OCI-LY3 (cell line): Measurements from ENCODE around the gene STIMATE.

Experiments used
- H2AFZ ChIP-seq: fragments of 200-600, 300-600 bp; shearing (Covaris generic); 2 replicates; pipeline ENCODE4 v1.6.0; 2014; ENCODE audit warnings: antibody characterized with exemption, low read depth, low read length
- H3K27ac ChIP-seq: fragments of 200-600, 300-600 bp; sonication (generic); 2 replicates; pipeline ENCODE4 v1.5.1; 2014; ENCODE audit warnings: mild to moderate bottlenecking, low read length, moderate library complexity, mixed read lengths
- H3K27me3 ChIP-seq: fragments of 200-600, 300-600 bp; sonication (generic); 2 replicates; pipeline ENCODE4 v1.6.1; 2014; ENCODE audit warnings: low read depth, low read length, mixed read lengths
- H3K36me3 ChIP-seq: fragments of 200-600, 300-600 bp; sonication (generic); replicated peaks from 2 replicates; pipeline ENCODE3; 2014; ENCODE audit warnings: low read depth, low read length, mixed read lengths
- H3K4me1 ChIP-seq: fragments of 300-600, 200-600 bp; sonication (generic); 2 replicates; pipeline ENCODE4 v1.6.1; 2014; ENCODE audit warnings: low read length, mixed read lengths
- H3K4me2 ChIP-seq: fragments of 200-600, 300-600 bp; sonication (generic); 2 replicates; pipeline ENCODE4 v1.6.1; 2014; ENCODE audit warnings: low read length, mixed read lengths
- H3K4me3 ChIP-seq: fragments of 300-600, 200-600 bp; sonication (generic); 2 replicates; pipeline ENCODE4 v1.5.1; 2014; ENCODE audit warnings: antibody characterized with exemption, mild to moderate bottlenecking, low read length, moderate library complexity
- H3K79me2 ChIP-seq: fragments of 300-600, 200-600 bp; shearing (Covaris generic); 2 replicates; pipeline ENCODE4 v1.6.1; 2014; ENCODE audit warnings: mild to moderate bottlenecking, low read length, mixed read lengths
- H3K9ac ChIP-seq: fragments of 300-600, 200-600 bp; shearing (Covaris generic); 2 replicates; pipeline ENCODE4 v1.6.0; 2014; ENCODE audit warnings: mild to moderate bottlenecking, low read length, moderate library complexity
- H3K9me3 ChIP-seq: fragments of 200-600, 300-600 bp; shearing (Covaris generic); 2 replicates; pipeline ENCODE4 v1.6.1; 2014; ENCODE audit warnings: low read length, mixed read lengths; ENCODE audit not compliant: insufficient read depth
- H4K20me1 ChIP-seq: fragments of 200-600, 300-600 bp; sonication (generic); 2 replicates; pipeline ENCODE4 v1.6.1; 2016; ENCODE audit warnings: low read length, mixed read lengths; ENCODE audit not compliant: insufficient read depth
- EZH2phosphoT487 ChIP-seq: fragments of 200-600 bp; shearing (Covaris generic); IDR thresholded peaks from 2 replicates; pipeline ENCODE4 v1.6.1; 2018; ENCODE audit warnings: antibody characterized with exemption, mixed run types, low read depth
- TF ChIP-seq, protein P1 (sequence below): fragments of 200-600, 300-600 bp; sonication (generic); IDR thresholded peaks from 2 replicates; pipeline ENCODE4 v1.5.1; 2014; ENCODE audit warnings: antibody characterized with exemption, low read length, low read depth

Gene STIMATE

DNA sequence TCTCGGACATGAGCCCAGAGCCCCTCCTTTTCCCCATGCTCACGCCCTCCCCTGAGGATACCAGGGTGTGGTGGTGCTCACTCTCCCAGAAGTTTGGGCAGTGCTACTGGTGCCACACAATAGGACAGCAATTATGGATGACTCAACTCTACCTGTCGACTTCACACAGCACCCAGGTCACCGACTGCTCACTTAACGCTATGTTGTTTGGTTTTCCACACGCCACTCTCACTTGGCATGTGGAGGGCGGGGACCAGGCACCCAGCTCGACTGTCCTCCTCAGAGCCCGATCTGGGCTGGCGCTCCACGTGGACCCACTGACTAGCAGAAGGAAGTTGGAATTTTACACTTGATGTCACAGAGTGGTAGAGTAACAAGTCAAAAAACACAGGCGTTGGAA is 30.9 kb downstream of the STIMATE start:
- Histone ChIP-seq H3K27ac (no peak overlapping the region), H4K20me1 (no peaks in the 10 kb centered on the region), H3K4me2 (no peak overlapping the region), H2AFZ (no peak overlapping the region), H3K4me1 (no peaks in the 10 kb centered on the region), H3K36me3 (no peaks in the 10 kb centered on the region), H3K9me3 (no peaks in the 10 kb centered on the region), H3K27me3 (no peaks in the 10 kb centered on the region), H3K9ac (no peak overlapping the region), H3K79me2 (no peaks in the 10 kb centered on the region), H3K4me3 (no peak overlapping the region)
- TF ChIP-seq, protein P1, sequence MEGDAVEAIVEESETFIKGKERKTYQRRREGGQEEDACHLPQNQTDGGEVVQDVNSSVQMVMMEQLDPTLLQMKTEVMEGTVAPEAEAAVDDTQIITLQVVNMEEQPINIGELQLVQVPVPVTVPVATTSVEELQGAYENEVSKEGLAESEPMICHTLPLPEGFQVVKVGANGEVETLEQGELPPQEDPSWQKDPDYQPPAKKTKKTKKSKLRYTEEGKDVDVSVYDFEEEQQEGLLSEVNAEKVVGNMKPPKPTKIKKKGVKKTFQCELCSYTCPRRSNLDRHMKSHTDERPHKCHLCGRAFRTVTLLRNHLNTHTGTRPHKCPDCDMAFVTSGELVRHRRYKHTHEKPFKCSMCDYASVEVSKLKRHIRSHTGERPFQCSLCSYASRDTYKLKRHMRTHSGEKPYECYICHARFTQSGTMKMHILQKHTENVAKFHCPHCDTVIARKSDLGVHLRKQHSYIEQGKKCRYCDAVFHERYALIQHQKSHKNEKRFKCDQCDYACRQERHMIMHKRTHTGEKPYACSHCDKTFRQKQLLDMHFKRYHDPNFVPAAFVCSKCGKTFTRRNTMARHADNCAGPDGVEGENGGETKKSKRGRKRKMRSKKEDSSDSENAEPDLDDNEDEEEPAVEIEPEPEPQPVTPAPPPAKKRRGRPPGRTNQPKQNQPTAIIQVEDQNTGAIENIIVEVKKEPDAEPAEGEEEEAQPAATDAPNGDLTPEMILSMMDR: no peak
- TF ChIP-seq EZH2phosphoT487: no peak

DNA sequence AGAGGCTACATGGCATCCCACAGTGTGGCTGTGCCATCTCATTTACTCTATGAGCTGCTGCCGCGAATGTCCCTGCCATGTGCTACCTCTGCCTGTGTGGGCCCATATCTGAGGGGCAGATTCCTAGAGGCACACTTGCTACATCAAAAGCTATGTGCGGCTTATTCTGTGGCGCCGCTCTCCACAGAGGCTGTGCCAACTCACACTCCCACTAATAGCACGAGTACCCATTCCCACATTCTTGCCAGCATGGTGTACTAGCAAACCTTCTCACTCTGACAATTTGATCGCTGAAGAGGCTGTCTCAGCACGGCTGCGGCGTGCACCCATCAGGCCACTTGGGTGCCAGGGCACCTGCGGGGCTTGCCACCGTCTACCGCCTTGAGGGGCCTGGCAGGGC is 31.4 kb downstream of the STIMATE start:
- no peaks in the 10 kb centered on the region for H3K36me3 ChIP-seq
- TF ChIP-seq, protein P1: no peak
- no peak for TF ChIP-seq EZH2phosphoT487
- H3K79me2 ChIP-seq: no peaks in the 10 kb centered on the region

DNA sequence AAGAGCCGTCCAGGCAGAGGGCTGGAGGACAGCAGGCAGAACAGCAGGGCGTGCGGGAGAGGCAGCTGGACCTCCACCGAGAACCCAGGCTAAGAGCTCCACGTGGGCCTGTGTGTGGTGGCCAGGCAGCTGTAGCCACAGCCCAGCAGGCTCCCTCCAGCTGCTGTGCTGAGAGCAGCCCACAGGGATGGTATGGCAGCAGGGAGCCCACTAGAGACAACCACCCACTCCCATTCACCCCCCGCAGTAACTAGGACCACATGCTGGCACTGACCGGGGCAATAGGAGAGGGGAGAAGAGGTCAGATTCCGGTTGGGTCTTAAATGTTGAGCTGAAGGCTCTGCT is 37.0 kb downstream of the STIMATE start:
- TF ChIP-seq, protein P1: no peak
- no peak for TF ChIP-seq EZH2phosphoT487
- H3K4me2 ChIP-seq: no peak overlapping the region

More for the DNA sequence above, 31.4 kb downstream of the STIMATE start:
- Histone ChIP-seq H3K4me1 (no peaks in the 10 kb centered on the region), H3K4me2 (no peak overlapping the region), H3K4me3 (no peak overlapping the region), H2AFZ (no peak overlapping the region), H3K9ac (no peak overlapping the region), H3K27ac (no peak overlapping the region), H4K20me1 (no peaks in the 10 kb centered on the region), H3K27me3 (no peaks in the 10 kb centered on the region), H3K9me3 (no peaks in the 10 kb centered on the region)

DNA sequence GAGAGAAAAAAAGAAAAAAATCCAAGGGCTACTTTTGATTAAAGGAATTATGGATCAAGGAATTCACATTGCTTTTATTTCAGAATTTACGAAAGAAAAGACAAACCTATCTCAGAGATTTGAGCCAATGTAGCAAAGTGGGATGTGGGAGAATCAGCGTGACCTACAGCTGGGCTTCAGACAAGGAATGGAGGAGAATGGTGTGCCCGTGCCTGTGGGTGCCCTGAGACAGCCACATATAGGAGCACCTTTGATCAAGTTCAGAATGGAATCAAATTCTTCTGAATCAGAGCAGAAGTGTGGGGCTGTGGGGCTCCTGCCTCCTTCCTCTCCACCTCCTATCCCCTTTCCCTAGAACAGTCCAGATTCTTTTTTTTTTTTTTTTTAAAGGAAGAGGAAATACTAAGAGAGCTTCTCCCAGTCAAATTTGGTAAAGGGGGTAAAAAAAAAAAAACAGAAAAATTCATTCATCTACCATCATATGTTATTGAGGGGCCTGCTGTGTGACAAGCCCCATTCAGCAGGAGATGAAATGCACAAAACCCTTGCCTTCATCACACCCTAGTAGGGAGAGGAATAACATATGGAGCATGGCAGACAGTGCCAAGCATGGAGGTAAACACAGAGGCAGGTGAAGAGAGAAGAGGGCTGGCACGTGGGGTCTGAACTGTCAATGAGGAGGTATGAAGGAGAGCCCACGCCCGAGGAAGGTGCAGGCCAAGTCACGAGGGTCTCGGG is 37.5 kb downstream of the STIMATE start:
- Histone ChIP-seq H3K4me1 (peaks cover 7% of the 10 kb centered on the region), H4K20me1 (no peaks in the 10 kb centered on the region), H3K36me3 (no peaks in the 10 kb centered on the region), H3K79me2 (no peaks in the 10 kb centered on the region), H3K4me3 (no peak overlapping the region), H3K9ac (no peak overlapping the region), H3K9me3 (no peaks in the 10 kb centered on the region), H3K4me2 (no peak overlapping the region), H3K27me3 (no peaks in the 10 kb centered on the region), H2AFZ (no peak overlapping the region), H3K27ac (no peak overlapping the region)
- TF ChIP-seq EZH2phosphoT487: no peak
- TF ChIP-seq, protein P1: no peak

More for the DNA sequence above, 37.0 kb downstream of the STIMATE start:
- Histone ChIP-seq H3K9ac (no peak overlapping the region), H2AFZ (no peak overlapping the region), H3K4me3 (no peak overlapping the region), H4K20me1 (no peaks in the 10 kb centered on the region), H3K79me2 (no peaks in the 10 kb centered on the region), H3K27me3 (no peaks in the 10 kb centered on the region), H3K36me3 (no peaks in the 10 kb centered on the region), H3K4me1 (peaks cover 7% of the 10 kb centered on the region), H3K9me3 (no peaks in the 10 kb centered on the region), H3K27ac (no peak overlapping the region)
